Hematopoietic multipotent progenitor cell (in vitro differentiated cells): Measurements from ENCODE around the gene TMEM109. TPM values are rescaled to one million over a fixed set of nuclear protein-coding genes. Genes with fewer than 3 reads are reported as not detected.

Experiments used
- DNase-seq, 3 donors: peaks; one replicate each; pipeline ENCODE4 v3.0.0-alpha.2; 2011 to 2015; ENCODE audit warnings: low read depth in 2 of 3, low spot score in 2 of 3
- total RNA-seq: library from RNA; depleted of rRNA; stranded (reverse); fragments of >200 nt; gene quantifications from one replicate; pipeline ENCODE4 v1.2.3, GENCODE V29; 2012

The TMEM109 gene, protein sequence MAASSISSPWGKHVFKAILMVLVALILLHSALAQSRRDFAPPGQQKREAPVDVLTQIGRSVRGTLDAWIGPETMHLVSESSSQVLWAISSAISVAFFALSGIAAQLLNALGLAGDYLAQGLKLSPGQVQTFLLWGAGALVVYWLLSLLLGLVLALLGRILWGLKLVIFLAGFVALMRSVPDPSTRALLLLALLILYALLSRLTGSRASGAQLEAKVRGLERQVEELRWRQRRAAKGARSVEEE
- 40.4 TPM for total RNA-seq

DNA sequence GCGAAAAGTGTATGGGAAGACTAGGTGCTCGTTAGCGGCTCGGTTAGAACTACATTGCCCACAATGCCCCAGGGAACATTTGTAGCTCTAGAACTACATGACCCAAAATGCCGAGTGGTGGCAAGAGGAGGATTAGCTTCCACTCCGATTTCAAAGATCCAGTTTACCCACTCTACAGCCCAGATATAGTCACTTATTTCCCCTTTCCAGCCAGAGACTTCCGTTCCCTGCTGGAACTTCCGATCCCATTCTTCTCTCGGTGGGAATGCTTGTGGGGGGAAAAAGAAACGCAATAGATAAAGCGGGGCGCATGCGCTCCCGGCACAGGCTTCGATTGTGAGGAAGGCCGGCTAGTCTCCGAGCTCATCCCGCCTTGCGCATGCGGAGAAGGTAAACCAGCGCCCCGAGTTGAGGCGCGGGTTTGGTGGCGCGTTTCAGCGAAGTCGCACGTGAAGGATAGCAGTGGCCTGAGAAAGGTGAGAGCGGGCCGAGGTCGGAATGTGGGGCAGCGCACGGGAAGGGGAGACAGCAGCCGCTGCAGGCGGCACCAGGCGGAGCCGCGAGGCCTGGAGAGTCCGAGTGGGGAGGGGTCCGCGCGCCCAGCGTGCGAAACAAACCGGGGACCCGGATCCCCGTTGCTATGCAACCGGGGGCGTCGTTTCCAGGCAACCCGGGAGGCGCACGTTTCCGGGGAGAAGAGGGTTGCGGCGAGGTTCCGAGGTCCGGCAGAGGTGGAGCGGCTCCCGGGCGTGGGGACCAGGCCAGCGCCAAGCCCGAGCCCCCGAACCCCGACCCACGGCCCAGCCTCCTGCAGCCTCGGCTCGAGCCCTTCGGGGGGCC, at the start of gene TMEM109:
Gene TMEM109 (plus strand): TSS at position 366 of the 840 bp plus-strand sequence. CDS start 5,536 bp downstream, outside the sequence.
- peak; percentile 80 to 90 (median 81) for DNase-seq

DNA sequence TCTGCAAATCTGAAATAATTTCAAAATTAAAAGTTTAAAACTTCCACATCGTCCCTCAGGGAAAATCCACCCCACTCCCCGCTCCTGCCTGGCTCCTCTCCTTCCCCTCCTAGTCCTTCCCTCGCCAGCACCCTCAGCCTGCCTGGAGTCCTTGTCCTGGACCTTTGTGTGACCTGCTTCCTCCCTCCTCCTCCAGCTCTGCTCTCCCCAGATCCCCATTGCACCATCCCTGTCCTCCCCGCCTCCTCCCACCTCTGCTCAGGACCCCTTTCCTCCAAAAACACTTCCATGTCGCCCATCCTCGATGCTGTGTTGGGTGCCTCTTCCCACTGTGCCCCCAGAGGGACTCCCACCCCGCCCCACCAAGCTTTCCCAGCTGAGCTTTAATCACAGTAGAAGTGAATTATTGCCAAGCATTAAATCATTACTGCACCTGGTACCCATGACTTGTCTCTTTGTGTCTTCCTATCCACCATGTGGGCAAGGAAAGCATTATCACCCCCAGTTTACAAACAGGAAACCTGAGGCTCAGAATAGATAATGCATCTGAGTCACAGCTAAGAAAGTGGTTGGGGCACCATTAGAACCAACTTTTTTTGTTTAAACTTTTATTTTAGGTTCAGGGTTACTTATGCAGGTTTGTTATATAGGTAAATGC, 49.0 kb upstream of the TMEM109 start:
- DNase-seq = peak in 2 of 3 donors; percentile 45 to 62

GRCh38 chr11:60866911-60867870, 46.8 kb upstream of the TMEM109 start, which contains the start of gene ZP1:
Gene ZP1 (plus strand): TSS chr11:60867542. CDS start chr11:60867562, 20 bp downstream.
- DNase-seq = no peak

GRCh38 chr11:60867871-60868681, 45.9 kb upstream of the TMEM109 start:
- no peak for DNase-seq

- no peak for DNase-seq
Observed at GRCh38 chr11:60868682-60869450, 45.1 kb upstream of the TMEM109 start.

GRCh38 chr11:60869451-60869825, 44.5 kb upstream of the TMEM109 start:
- no peak for DNase-seq

GRCh38 chr11:60870276-60870675, 43.7 kb upstream of the TMEM109 start:
- no peak for DNase-seq

GRCh38 chr11:60870733-60871377, 43.1 kb upstream of the TMEM109 start:
- DNase-seq = no peak

DNA sequence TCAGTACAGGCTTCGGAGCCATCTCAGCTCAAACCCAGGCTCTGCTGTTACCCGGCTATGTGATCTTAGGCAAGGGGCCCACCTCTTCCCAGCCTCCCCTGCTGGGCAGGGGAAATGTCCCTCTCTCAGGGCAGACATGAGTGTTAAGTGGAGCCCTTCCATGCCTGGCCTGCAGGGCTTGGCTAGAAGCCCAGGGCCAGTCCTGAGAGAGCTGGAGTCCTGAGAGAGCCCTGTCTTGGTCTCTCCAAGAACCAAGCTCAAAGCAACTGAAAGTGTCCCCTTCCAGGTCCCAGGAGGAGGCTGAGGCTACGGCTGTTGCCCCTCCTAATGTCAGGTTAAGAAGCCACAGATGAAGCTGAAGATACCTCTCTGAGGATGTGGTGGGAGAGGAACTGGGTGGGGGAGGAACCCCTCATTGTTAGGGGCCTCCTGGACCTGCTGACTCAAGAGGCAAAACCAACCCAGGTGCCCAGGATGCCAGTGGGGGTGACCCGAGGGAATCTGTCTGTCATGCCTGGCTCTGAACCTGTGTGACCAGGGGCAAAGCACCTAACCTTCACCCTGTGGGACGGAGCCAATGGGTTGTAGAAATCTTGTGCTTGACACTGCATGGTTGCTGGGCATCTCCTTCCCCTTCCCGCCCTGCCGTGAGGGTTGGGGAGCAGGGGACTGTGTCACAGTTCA, 42.4 kb upstream of the TMEM109 start:
- DNase-seq = peak in 1 of 3 donors; percentile 54

GRCh38 chr11:60872124-60872960, 41.6 kb upstream of the TMEM109 start:
- DNase-seq = no peak

DNA sequence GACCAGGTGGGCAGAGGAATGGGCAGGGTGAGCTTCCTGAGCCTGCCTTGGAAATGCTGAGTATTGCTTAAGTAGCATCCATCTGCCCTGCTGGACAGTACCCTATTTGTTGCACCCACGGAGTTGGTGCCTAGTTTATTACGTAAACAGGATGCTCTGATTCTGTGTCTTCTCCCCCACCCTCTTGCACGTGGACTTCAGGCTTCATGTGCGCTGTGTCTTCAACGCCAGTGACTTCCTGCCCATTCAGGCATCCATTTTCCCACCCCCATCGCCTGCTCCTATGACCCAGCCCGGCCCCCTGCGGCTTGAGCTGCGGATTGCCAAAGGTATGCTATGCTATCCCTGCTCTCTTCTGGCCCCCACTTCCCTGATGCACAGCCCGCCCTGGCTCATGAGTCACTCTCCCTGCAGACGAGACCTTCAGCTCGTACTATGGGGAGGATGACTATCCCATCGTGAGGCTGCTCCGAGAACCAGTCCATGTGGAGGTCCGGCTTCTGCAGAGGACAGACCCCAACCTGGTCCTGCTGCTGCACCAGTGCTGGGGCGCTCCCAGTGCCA, 40.9 kb upstream of the TMEM109 start:
- no peak for DNase-seq

- DNase-seq = no peak
Observed at GRCh38 chr11:60873533-60873932, 40.4 kb upstream of the TMEM109 start.

DNA sequence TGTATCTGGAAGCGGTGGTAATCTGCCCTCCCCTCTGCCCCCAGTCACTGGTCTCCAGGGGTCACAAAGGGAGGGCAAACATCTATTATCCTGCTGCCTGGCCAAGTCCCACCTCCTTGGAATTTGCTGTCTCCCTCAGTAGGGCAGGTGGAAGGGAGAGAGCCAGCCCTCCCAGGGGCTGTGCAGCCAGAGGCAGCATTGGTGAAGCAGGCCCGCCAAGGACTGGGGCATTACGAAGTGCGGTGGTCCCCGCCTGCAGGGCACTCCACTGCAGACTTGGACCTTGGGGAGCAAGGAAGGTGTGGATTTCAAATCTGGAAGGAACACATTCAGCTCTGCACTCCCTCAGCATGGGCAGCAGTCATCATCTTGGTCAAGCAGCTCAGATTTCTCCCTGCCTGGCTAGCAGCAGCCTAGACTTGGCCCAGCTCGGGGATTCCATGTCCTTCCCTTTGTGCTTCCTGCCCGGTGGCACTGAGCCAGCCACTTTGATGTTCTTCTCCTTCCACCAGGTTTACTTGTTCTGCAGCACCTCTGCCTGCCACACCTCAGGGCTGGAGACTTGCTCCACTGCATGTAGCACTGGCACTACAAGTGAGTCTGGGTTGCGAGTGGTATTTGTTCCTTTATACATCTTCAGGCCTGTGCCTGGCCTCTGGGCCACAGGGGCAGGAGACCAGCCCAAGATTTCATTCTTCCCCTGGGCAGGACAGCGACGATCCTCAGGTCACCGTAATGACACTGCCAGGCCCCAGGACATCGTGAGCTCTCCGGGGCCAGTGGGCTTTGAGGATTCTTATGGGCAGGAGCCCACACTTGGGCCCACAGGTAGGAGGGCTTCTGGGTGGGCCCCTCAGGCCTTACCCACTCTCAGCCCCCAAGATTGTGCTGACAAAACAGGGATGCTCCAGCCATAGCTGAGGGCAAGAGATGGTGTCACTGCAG, 39.3 kb upstream of the TMEM109 start:
- no peak for DNase-seq

GRCh38 chr11:60875366-60876167, 38.4 kb upstream of the TMEM109 start:
- DNase-seq = no peak

GRCh38 chr11:60876168-60876485, 37.8 kb upstream of the TMEM109 start:
- no peak for DNase-seq
